NCI-H2196 (cell line): Measurements from ENCODE around the gene PCBP3.
"Not testable (repeated sequence)": the region's sequence is repeated elsewhere in the genome, so short reads cannot be mapped to it uniquely, and the experiment has no call there.

ENCODE experiments used
- DNase-seq: peaks from one replicate; lab custom pipeline; 2025; ENCODE audit not compliant: unreplicated experiment; lab: John Stamatoyannopoulos, UW

PCBP3 gene

DNA sequence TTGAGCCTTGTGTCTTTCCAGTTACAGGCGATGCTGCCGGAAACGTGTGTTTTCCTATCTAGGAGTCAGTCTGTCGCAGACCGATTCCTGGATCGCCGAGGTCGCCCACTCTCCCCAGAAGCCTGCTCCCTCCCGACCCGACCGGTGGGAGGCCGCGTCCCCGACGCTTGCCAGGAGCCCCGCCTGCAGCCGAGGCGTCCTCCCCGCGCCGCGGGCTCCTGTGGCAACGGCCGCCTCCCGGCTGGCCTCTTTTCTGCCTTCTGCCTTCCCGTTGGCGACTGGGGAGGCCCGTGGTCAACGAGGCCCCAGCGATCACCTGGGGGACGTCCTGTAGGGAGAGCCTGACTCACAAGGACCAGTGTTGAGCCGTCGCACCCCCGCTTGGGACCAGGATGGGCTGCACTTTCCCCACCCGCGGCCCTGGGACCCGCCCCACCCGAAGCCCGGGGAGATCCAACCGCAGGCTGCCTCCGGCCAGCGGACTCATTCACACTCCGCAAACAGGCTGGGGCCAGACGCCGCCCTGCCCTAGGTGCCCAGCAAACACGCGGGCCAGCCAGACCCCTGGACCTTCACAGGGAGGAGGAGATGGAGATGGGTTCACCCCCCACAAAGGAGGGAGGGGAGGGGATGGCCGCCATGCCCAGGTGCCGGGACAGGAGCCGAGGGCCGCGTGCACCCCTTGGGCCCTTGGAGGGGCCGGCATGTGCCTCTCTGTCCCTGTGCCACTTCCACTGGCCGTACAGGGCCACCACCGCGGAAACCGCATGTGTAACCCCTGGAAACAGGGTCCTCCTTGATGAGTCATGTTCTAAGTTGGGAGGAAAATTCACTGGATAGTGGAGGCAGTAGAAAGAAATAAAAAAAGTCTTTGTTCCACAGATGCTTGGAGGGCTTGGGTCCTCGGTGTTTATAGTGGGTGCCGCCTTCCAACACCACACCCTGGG is 330.8 kb downstream of the PCBP3 start:
- peak; percentile 49 for DNase-seq

DNA sequence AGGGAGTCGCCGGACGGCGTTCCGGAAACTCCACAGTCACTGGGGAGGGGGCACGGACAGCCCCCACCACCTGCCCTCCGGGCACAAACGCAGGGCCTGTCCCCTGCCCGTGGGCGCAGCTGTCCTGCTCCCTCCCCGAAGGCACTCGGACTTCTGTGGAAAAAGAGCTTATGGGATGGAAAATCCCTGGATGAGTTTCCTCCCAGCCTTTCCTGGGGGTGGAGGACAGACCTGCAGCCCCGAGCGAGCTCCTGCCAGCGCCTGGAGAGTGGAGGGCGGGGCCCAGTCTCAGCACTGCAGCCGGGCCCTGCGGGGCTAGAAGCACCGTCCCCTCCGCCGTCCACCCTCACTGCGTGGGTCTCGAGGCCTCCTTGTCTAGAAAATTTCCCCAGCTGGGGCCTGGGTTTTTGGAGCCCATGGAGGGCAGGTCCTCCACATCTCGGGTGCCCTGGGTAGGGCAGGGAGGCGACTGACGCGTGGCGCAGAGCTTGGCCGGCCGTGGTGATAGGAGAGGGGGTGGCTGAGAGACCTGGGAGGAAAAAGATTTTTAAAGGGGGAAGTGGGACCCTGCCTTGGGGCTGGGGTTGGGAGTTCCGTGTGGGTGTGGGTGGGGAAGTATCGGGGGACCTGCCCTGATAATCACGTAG is 331.6 kb downstream of the PCBP3 start:
- no peak for DNase-seq

DNA sequence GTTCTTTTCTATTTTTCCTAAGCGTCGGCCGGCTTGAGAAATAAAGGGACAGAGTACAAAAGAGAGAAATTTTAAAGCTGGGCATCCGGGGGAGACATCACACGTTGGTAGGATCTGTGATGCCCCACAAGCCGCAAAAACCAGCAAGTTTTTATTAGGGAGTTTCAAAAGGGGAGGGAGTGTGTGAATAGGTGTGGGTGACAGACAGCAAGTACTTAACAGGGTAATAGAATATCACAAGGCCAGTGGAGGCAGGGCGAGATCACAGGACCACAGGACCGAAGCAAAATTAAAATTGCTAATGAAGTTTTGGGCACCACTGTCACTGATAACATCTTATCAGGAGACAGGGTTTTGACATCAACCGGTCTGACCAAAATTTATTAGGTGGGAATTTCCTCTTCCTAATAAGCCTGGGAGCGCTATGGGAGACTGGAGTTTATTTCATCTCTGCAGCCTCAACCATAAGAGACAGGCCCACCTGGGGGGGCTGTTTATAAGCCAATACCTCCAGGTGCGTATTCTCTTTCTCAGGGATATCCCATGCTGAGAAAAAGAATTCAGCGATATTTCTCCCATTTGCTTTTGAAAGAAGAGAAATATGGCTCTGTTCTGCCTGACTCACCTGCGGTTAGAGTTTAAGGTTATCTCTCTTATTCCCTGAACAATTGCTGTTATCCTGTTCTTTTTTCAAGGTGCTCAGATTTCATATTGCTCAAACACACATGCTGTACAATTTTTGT is 332.3 kb downstream of the PCBP3 start:
- DNase-seq = not testable (repeated sequence)

DNA sequence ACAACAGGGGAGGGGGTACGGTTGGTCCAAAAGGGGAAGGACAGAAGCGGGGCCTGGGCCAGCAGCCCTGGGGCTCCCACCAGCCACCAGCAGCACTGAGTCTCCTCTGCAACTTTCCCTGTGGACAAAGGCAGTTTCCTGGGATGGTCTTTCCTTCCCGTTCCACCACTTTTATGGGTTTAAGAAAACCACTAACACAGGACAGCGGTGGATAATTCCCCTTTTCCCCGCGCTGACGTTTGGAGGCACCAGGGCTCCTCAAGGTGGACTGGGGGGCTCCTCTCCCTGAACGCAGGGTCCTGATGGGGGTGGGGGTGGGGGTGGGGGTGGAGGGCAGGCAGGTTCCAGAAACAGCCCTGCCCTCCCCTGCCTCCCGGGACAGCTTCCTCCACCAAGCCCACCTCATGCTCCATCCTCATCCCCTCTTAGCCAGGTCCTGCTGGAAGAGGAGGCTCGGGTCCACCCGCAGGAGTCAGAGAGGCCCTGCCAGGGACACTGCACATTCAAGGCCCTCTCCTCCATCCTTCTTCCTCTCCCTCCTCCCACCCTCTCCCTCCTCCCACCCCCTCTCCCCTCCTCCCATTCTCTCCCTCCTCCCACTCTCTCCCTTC is 333.3 kb downstream of the PCBP3 start:
- no peak for DNase-seq

DNA sequence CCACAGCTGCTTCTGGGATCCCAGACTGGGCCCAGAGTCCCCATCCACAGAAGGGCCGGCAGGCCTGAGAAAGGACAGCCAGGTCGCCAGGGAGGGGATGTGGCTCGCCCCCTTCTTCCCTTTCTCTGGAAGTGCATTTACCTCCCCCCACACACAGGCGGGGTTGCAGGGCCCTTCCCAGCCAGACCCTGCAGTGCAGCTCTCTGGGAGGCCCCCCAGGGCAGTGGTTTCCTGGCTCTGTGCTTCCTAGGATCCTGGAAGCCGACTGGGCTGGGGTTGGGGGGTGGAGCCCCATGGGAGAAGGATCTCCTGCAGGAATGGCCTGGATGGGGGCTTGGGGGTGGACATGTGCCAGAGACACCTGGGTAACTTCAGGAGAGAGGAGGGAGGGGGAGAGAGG is 333.9 kb downstream of the PCBP3 start:
- DNase-seq = no peak

DNA sequence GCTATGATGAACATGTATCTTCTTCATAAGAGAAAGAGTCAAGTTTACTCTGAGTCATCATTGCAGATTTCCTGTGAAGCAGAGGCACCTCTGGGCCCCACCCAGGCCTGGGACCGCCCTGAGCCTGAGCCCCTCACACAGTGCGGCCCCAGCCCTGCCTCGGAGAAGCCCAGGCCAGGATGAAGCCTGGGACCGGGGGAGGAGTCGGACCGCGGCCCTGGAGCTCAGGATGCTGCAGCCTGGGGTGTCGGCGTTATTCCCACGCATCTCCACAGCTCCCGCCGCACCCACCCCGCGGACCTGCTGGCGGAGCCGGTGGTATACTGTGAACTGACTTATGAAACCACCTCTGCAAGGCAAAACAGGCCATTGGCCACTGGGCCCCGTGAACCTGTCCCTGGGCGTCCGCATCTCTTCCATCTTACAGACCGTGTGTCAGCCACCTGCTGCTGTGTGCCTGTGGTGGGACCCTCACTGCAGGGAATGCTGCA is 335.7 kb downstream of the PCBP3 start:
- no peak for DNase-seq

DNA sequence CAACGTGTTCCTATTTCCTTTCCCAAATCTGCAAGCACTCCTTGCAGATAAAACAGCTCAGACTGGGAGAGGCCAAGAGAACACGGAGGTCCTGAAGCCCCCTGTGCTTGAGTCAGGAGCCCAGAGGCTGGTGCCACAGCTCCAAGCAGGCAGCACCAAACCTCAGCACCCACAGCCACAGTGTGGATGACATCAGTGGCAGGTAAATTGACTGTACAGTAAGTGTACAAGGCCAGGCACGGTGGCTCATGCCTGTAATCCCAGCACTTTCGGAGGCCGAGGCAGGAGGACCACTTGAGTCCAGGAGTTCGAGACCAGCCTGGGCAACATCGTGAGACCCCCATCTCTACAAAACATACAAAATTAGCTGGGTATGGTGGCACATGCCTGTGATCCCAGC is 336.1 kb downstream of the PCBP3 start:
- no peak for DNase-seq

DNA sequence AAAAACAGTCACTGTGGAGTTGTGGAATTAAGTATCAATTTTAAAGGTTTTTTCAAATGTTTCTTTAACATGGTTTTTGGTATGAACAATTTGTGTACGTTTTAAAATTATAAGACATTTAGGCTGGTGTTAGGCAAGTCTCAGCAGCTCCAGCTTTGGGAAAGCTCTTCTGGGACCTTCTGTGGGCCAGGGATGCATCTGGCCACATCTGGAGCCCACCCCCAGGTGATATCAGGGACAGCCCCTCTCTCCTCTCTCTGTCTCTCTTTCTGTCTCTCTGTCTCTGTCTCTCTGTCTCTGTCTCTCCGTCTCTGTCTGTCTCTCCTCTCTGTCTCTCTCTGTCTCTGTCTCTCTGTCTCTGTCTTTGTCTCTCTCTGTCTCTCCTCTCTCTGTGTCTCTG is 336.7 kb downstream of the PCBP3 start:
- no peak for DNase-seq

DNA sequence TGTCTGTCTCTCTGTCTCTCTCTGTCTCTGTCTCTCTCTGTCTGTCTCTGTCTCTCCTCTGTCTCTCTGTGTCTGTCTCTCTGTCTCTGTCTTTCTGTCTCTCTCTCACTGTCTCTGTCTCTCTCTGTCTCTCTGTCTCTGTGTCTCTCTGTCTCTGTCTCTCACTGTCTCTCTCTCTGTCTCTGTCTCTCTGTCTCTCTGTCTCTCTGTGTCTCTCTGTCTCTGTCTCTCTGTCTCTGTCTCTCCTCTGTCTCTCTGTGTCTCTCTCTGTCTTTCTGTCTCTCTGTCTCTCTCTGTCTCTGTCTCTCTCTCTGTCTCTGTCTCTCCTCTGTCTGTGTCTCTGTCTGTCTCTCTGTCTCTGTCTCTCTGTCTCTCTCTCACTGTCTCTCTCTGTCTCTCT is 337.2 kb downstream of the PCBP3 start:
- DNase-seq = no peak

DNA sequence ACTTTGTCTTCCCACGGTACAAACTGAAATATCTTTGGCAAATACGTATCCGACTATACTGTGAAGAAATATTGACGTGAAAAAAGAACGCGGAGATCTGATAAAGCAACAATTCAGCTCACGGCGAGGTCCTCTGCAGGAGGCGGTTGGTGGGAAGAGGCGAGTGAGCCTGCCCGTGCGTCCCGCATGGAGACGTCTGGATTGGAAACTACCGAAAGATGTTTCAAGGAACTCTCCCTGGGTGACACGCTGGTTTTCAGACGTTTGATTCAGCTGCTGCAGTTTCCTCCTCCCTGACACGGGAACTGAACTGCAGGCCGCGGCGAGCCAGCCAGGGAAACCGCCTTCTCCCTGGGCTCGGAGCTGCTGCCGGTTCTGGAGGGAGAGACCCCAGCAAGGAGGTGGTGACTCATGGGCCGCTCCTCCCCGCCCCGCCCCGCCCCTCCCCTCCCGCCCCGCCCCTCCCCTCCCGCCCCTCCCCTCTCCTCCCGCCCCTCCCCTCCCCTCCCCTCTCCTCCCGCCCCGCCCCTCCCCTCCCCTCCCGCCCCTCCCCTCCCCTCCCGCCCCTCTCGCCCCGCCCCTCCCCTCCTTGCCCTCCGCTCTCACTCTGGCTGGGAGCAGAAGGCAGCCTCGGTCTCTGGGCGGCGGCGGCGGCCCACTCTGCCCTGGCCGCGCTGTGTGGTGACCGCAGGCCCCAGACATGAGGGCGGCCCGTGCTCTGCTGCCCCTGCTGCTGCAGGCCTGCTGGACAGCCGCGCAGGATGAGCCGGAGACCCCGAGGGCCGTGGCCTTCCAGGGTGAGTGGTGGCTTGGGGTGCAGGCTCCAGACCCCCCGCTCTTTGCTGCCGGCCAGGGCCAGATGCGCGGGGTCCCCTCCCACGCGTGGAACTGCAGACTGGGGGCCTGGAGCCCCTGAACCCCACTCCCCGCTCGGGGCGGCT is 337.9 kb downstream of the PCBP3 start, which contains the start of gene COL6A1:
Gene COL6A1 (plus strand): TSS at position 620 of the 941 bp plus-strand sequence. CDS start 81 bp downstream, at position 701.
- peak; percentile 57 for DNase-seq

DNA sequence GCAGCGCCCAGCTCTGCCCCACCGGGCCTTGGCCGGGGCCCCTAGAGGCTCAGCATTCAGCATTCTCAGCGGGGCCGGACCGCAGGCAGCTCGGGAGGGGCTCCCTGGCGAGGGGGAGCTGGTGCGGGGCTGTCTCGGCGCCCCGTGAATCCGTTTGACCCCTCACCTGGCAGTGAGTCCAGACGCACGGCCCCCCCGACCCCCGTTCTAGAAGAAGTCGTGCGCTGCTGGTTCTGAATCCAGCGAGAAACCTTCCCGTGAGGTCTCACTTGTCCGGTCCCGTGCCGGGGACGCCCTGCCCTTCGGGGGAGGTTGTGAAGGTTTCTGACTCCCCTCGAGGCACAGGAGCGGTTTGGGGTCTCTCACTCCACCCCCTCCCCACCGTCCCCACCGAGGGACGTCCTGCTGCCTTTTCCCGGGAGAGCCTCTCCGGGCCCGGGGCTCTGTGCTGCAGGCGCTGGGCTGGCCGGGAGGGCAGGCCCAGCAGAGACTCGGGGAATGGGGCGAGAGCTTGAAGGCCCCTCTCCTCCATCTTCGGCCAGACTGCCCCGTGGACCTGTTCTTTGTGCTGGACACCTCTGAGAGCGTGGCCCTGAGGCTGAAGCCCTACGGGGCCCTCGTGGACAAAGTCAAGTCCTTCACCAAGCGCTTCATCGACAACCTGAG is 338.7 kb downstream of the PCBP3 start:
- no peak for DNase-seq

DNA sequence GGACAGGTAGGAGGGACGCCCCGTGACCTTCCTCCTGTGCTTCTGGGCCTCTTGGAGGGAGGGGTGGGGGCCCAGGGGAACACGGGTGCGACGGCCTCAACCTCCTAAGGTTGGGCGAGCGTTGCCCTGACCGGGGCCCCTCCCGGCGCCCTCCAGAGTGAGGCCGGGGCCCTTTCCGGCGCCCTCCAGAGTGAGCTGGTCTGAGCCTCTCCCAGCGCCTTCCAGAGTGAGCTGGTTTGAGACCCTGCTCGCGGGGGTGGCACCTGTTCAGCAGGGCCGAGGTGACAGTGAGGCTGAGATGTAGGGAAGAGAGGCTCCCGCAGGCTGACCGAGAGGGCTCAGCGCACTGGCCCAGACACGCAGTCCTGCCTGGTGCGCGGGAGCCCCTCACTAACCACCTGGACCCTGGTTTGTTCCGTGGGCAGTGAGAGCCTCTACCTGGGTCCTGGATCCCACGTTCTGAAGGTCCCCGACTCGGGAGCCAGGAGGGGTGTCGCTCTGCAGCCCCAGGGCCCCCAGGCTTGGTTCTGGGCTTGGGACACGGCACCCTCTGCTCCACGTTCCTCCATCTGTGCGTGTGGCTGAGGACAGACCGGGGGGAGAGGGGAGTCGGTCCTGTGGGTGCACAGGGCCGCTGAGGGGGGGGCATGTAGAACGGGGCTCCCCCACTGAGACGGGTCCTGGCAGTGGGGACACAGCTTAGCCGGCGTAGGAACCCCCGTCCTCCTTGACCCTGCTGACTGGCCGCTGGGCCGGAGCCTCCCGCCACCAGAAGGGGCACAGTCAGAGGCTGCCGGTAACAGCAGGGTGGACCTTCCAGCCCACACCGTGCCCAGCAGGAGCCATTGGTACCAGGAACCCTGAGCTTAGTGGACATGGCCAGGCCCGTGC is 339.5 kb downstream of the PCBP3 start:
- no peak for DNase-seq

DNA sequence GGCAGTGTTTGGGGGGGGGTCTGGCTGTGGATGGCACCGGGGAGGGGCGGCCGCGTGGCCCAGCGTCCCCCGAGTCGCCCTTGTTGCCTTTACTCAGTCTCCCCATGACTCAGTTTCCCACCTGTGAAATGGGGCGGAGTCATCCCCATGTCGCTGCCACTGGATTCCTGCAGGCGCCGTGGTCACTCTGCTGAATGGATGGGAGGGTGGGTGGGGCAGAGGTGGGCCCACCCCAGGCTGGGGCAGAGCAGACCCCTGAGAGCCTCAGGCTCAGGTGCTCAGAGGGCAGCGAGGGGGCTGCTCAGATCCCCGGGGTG is 340.1 kb downstream of the PCBP3 start:
- no peak for DNase-seq

DNA sequence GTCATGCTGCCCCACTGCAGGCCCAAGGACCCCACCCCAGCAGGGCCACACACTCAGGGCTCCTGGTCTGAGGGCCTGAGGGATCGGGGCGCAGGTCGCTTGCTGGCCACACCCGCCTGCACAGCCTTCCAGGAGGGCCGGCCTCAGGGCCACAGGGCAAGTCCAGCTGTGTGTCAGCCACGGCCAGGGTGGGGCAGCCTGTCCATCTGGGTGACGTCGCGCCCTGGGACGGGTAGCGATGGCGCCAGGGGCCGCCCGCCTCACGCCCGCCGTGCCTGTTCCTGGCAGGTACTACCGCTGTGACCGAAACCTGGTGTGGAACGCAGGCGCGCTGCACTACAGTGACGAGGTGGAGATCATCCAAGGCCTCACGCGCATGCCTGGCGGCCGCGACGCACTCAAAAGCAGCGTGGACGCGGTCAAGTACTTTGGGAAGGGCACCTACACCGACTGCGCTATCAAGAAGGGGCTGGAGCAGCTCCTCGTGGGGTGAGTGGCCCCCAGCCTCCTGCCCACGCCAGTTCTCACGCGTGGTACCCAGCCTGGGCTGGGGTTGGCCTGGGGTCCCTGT is 340.5 kb downstream of the PCBP3 start:
- no peak for DNase-seq

DNA sequence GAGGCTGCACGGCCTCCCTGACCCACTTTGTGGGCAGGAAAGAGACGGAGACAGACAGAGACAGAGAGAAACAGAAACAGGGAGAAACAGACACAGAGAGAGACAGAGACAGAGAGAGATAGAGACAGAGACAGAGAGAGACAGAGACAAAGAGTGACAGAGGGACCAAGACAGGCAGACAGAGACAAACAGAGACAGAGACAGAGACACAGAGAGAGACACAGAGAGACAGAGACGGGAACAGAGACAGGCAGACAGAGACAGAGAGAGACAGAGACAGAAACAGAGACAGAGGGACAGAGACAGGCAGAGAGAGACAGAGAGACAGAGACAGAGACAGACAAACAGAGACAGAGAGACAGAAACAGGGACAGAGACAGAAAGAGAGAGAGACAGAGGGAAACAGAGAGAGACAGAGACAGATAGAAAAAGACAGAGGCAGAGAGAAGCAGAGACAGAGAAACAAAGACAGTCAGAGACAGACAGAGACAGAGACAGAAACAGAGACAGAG is 341.1 kb downstream of the PCBP3 start:
- DNase-seq = no peak

DNA sequence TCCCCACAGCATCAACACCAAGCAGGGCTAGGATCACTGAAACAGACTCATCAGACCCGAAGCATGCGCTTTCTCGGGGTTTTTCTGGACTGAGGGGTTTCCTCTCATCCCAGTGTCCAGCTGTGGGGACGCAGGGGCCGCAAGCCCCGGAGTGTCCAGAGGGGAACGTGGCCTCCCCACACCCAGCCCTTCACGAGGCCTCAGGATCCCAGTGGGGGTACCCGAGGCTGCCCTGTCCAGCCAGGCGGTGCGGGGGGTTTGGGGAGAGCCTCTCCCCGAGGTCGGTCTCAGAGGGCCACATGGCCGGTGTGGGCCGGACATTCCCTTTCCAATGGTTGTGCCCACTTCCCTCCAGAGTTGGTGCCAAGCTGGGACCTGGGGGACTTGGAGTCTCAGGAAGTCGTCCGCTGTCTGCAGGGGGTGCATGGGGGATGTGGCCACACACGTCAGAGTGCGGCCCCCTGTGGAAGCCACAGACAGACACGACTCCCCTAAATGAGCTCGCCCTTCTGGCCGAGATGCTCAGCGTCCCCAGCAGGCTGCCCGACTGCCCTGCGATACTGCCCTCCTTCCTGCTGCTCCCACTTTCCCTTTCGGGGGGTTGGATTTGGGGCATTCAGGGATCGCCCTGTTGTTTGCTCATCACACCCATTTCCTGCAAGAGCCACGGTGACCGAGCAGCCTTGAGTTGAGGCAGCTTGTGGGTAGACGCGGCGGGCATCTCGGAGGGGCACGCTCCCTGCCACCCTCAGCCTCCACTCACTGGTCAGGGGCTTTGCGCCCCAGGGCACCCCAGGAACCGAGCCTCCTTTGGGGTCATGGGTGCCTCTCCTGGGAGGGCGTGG is 342.2 kb downstream of the PCBP3 start:
- no peak for DNase-seq
